ENCODE data around the gene B4GALT3.

Gene B4GALT3

DNA sequence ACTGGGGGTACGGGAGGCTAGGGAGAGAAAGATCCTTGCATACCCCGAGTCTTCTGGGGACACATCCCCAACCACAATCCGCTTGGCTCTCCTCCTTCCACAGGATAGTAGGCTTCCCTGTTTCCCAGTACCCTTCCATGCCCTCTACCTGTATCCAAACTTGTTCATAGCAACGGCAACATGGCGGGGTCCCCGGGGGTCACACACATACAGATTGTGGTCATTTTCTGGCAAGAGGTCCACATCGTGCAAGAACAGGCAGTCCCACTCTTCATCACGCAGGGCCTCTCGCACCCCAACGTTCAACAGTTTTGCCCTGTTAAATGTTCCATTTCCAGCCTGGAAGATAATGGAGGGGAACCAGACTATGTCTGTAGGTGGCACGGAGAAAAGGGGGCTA, 3.6 kb downstream of the B4GALT3 start:
- TF ChIP-seq TAF1 (IDR thresholded peaks at IDR 0.05; ENCODE audit: low read depth) (no peak), NFIC (IDR thresholded peaks at IDR 0.05) (no peak)

DNA sequence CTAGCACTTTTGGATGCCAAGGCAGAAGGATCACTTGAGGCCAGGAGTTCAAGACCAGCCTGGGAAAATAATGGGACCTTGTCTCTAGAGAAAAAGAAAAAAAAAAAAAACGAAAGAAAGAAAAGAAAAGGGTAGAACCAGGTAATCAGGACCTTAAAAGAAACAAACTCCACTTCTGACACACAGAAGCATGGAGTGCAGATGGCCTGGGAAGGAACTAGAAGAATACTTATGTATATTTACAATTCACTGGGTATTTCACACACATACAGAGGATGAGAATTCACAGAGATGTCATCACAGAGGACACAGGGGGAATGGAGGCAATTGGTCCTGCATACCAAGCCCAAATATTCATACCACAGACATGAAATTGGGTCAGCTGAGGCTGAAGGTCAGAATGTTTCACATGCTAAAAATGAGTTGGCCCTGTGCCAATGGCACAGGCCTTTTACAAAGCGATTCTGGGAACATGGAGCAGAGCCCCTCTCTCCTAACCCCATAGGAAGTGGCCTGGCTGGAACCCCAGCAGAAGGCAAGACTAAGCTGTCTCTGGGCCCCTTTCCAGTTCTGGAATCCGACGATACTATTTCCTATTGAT, 4.4 kb downstream of the B4GALT3 start:
- TF ChIP-seq NFIC (IDR thresholded peaks at IDR 0.05) (peak; percentile 61; the same call in 1 of the 2 replicates), YY1 (IDR thresholded peaks at IDR 0.05; ENCODE audit: low read depth) (no peak)

- TF ChIP-seq YY1 (IDR thresholded peaks at IDR 0.05; ENCODE audit: low read depth) (no peak), EP300 (IDR thresholded peaks at IDR 0.05; ENCODE audit: borderline replicate concordance) (no peak), TCF12 (IDR thresholded peaks at IDR 0.05; ENCODE audit: low read depth) (no peak), CREB1 (IDR thresholded peaks at IDR 0.05; ENCODE audit: low read depth) (no peak), TEAD4 (IDR thresholded peaks at IDR 0.05) (no peak)
- TF ChIP-seq, protein P1, sequence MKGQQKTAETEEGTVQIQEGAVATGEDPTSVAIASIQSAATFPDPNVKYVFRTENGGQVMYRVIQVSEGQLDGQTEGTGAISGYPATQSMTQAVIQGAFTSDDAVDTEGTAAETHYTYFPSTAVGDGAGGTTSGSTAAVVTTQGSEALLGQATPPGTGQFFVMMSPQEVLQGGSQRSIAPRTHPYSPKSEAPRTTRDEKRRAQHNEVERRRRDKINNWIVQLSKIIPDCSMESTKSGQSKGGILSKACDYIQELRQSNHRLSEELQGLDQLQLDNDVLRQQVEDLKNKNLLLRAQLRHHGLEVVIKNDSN (IDR thresholded peaks at IDR 0.05): no peak
Measured at GRCh38 chr1:161172349-161172748, 5.0 kb downstream of the B4GALT3 start.

DNA sequence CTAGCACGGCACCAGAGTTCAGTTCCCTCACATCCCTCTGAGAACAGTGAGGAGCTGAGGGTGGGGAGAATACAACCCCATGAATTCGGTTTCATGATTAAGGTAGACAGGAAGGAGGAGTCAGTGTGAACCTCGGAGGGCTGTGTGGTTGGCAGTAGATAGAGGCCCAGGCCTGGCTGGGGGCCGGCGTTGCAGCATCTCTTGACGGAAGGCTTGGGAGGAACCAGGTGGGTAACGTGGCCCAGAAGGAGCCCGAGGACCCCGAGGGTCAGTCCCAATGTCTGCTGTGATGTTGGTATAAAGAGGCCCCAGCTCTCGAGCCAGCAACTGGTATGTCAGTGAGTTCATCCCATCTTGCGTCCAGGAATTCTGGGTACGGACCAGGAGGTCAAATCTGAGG, 5.6 kb downstream of the B4GALT3 start:
- TF ChIP-seq YY1 (IDR thresholded peaks at IDR 0.05; ENCODE audit: low read depth): no peak
- TF ChIP-seq TCF12 (IDR thresholded peaks at IDR 0.05; ENCODE audit: low read depth): no peak
- TF ChIP-seq CREB1 (IDR thresholded peaks at IDR 0.05; ENCODE audit: low read depth): no peak
- TF ChIP-seq, protein P1 (IDR thresholded peaks at IDR 0.05): no peak
- no peak for TF ChIP-seq TAF1 (IDR thresholded peaks at IDR 0.05; ENCODE audit: low read depth)
- TF ChIP-seq REST (IDR thresholded peaks at IDR 0.05; ENCODE audit: low read depth): no peak

DNA sequence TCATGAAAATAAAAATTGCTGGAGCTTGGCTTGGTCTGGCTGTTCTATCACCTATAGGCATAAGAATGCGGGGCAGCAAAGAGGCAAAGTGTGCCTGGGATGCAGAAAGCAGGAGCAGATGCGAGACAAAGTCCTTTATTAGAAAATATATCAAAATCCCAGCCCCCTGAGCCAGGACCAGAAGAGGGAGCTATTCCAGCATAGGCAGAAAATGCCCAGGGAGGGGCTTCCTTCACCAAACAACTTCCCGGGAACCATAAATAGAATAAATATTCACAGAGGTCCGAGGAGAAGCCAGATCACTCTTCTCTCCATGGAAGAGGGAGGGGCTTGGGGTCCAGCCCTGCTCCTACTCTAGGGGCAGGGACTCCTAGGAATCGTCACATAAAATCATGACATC, 6.1 kb downstream of the B4GALT3 start:
- TF ChIP-seq TCF12 (IDR thresholded peaks at IDR 0.05; ENCODE audit: low read depth): no peak
- no peak for TF ChIP-seq EGR1 (IDR thresholded peaks at IDR 0.05)
- TF ChIP-seq TAF1 (IDR thresholded peaks at IDR 0.05; ENCODE audit: low read depth): no peak
- no peak for TF ChIP-seq ZBTB7A (IDR thresholded peaks at IDR 0.05; ENCODE audit: low read depth)
- no peak for TF ChIP-seq FOXM1 (IDR thresholded peaks at IDR 0.05; ENCODE audit: borderline replicate concordance, low read depth)
- TF ChIP-seq NFIC (IDR thresholded peaks at IDR 0.05): no peak

DNA sequence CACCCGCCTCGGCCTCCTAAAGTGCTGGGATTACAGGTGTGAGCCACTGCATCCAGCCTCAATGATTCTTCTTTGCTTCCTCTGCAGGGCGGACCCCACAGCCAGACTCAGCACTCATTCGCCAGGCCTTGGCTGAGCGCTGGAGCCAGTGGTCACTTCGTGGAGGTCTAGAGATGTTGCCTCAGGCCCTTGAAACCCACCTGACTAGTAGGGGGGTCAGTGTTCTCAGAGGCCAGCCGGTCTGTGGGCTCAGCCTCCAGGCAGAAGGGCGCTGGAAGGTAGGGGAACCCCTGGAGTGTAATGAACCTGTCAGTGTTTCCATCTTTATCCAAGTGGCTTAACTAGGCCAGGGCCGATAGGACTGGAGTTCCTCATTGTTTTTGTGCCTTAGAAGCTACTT, 8.4 kb downstream of the B4GALT3 start:
- TF ChIP-seq, protein P1 (IDR thresholded peaks at IDR 0.05): no peak
- no peak for TF ChIP-seq EP300 (IDR thresholded peaks at IDR 0.05; ENCODE audit: borderline replicate concordance)
- no peak for TF ChIP-seq REST (IDR thresholded peaks at IDR 0.05; ENCODE audit: low read depth)
- TF ChIP-seq MAX (IDR thresholded peaks at IDR 0.05): no peak
- no peak for TF ChIP-seq TAF1 (IDR thresholded peaks at IDR 0.05; ENCODE audit: low read depth)
- TF ChIP-seq TEAD4 (IDR thresholded peaks at IDR 0.05): no peak
- TF ChIP-seq YY1 (IDR thresholded peaks at IDR 0.05; ENCODE audit: low read depth): no peak
- TF ChIP-seq NFIC (IDR thresholded peaks at IDR 0.05): no peak
- no peak for TF ChIP-seq CREB1 (IDR thresholded peaks at IDR 0.05; ENCODE audit: low read depth)
- no peak for TF ChIP-seq TCF12 (IDR thresholded peaks at IDR 0.05; ENCODE audit: low read depth)
- no peak for TF ChIP-seq ZBTB7A (IDR thresholded peaks at IDR 0.05; ENCODE audit: low read depth)
- no peak for TF ChIP-seq CEBPB (IDR thresholded peaks at IDR 0.05)
- no peak for TF ChIP-seq RAD21 (IDR thresholded peaks at IDR 0.05; ENCODE audit: low read depth)
- no peak for TF ChIP-seq EGR1 (IDR thresholded peaks at IDR 0.05)
- TF ChIP-seq FOXM1 (IDR thresholded peaks at IDR 0.05; ENCODE audit: borderline replicate concordance, low read depth): no peak

Data from Ishikawa (cell line).